ENCODE results near the gene AIG1. TPM values are rescaled to one million over a fixed set of nuclear protein-coding genes. Genes with fewer than 3 reads are reported as not detected.

Gene AIG1
- 10 to 100 TPM; 15.7 to 21.3 TPM for total RNA-seq

GRCh38 chr6:143060806-143061596 is at the start of gene AIG1:
Gene AIG1 (plus strand): TSS chr6:143060889. CDS start chr6:143060926, 37 bp downstream.

Other genes starting within 250 kb of the AIG1 start
- 10 to 100 TPM; 11.3 to 14.8 TPM for gene HIVEP2, start 115.7 kb upstream of the AIG1 start, total RNA-seq

Data from melanocyte of skin (primary cell).